SJCRH30 (cell line): ENCODE measurements around the gene PGS1. TPM values are rescaled to one million over a fixed set of nuclear protein-coding genes. Genes with fewer than 3 reads are reported as not detected.

Source experiments
- DNase-seq, 2 experiments: peaks; one replicate each; pipeline ENCODE4 v3.0.0-alpha.2; 2015 to 2020
- H3K27ac ChIP-seq: fragments of 250-450 bp; sonication (Bioruptor Pico); 2 replicates; pipeline ENCODE4 v1.5.1; 2020; ENCODE audit warnings: mild to moderate bottlenecking, moderate library complexity
- H3K27me3 ChIP-seq: fragments of 250-450 bp; sonication (Bioruptor Pico); 2 replicates; pipeline ENCODE4 v1.5.1; 2020; ENCODE audit warnings: mild to moderate bottlenecking, moderate library complexity
- H3K36me3 ChIP-seq: fragments of 250-450 bp; sonication (Bioruptor Pico); 2 replicates; pipeline ENCODE4 v1.5.1; 2020; ENCODE audit warnings: mild to moderate bottlenecking, moderate library complexity
- H3K4me1 ChIP-seq: fragments of 250-450 bp; sonication (Bioruptor Pico); 2 replicates; pipeline ENCODE4 v1.5.1; 2020; ENCODE audit warnings: mild to moderate bottlenecking, moderate library complexity
- H3K4me3 ChIP-seq: fragments of 250-450 bp; sonication (Bioruptor Pico); 2 replicates; pipeline ENCODE4 v1.5.1; 2020; ENCODE audit warnings: mild to moderate bottlenecking, moderate library complexity
- H3K9me3 ChIP-seq: fragments of 250-450 bp; sonication (Bioruptor Pico); replicated peaks from 2 replicates; pipeline ENCODE4 v1.5.1; 2020; ENCODE audit warnings: mild to moderate bottlenecking, moderate library complexity
- total RNA-seq: library from RNA; depleted of rRNA; stranded (reverse); fragments of >200 nt; shearing (Covaris generic); gene quantifications from 2 replicates; pipeline ENCODE4 v1.2.3, GENCODE V29; 2014

Gene PGS1
- total RNA-seq, 1 experiment from 2014 or later = 66.2 TPM

DNA sequence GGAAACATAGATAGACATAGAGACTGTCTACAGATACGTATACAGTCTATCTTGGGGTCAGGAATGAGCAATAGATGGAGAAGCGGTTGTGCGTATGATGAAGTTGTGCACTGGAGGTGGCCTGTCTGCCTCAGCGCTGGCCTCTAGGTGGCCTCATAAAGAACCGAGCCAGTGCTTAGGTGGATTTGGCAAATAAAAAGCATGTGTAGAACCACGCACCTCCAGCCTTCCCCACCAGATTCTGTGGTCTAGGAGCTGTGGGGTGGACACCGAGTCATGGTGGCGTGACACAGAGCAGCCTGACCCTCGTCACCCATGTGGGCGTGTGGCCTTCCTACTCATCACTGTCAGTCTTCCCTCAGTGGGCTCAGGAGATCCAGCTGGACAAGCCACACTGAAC lies 34.0 kb downstream of the PGS1 start:
- Histone ChIP-seq H3K36me3 (peaks cover 9% of the 10 kb centered on the region; the same call in 1 of the 2 replicates), H3K4me3 (no peak overlapping the region), H3K27ac (no peak overlapping the region), H3K4me1 (peaks cover 87% of the 10 kb centered on the region), H3K27me3 (no peaks in the 10 kb centered on the region), H3K9me3 (no peaks in the 10 kb centered on the region)
- DNase-seq = peak in 1 of 2 experiments; percentile 60

GRCh38 chr17:78414178-78415162 lies 36.0 kb downstream of the PGS1 start:
- Histone ChIP-seq H3K27ac (peak overlapping the region; percentile 36; the same call in 1 of the 2 replicates), H3K27me3 (no peaks in the 10 kb centered on the region), H3K4me3 (no peak overlapping the region), H3K4me1 (peaks cover 79% of the 10 kb centered on the region), H3K9me3 (no peaks in the 10 kb centered on the region), H3K36me3 (peaks cover 22% of the 10 kb centered on the region)
- no peak for DNase-seq

DNA sequence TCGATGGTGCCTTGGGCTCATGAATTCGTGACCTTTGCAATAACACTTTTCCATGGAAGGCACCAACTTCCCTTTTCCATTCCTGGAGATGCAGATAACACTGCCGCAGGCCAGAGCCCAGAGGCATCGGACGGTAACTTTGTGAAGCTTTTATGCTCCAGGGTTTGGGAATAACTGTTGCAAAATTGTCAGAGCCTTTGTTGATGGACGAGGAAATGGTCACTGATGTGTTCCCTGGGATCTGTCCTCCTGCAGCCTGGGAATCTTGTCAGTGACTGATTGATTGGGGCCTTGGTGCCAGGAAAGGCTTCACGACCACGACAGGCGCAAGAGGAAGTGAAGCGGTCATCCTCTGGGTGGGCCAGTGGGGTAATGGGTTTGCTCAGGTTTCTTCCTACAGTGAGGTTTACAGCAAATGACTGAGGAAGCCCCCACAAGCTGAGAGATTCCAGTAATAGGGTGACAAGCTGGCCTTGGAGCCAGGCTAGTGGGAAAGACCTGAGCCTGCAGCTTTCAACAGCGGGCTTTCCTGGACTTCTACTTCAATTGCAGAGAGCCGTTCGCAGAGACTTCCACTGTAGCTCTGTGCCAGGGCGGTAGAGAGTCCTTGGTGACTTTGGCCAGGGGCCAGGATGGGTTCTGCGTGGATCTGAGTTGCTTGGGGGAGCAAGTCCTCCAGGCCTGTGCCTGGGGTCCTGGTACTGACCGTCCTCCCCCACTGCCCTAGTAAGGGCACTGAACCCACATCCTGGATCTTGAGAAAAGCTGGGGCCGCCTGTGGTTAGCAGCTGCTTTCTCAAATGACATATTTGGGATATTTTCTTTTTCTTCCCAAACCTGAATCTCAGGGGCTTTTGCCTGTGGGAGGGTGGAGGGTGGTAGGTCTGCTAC lies 37.6 kb downstream of the PGS1 start:
- Histone ChIP-seq H3K9me3 (no peaks in the 10 kb centered on the region), H3K36me3 (peaks cover 31% of the 10 kb centered on the region), H3K27ac (peak overlapping the region; percentile 63), H3K4me3 (no peak overlapping the region), H3K27me3 (no peaks in the 10 kb centered on the region), H3K4me1 (peaks cover 74% of the 10 kb centered on the region)
- DNase-seq = peak; percentile 87 to 88

DNA sequence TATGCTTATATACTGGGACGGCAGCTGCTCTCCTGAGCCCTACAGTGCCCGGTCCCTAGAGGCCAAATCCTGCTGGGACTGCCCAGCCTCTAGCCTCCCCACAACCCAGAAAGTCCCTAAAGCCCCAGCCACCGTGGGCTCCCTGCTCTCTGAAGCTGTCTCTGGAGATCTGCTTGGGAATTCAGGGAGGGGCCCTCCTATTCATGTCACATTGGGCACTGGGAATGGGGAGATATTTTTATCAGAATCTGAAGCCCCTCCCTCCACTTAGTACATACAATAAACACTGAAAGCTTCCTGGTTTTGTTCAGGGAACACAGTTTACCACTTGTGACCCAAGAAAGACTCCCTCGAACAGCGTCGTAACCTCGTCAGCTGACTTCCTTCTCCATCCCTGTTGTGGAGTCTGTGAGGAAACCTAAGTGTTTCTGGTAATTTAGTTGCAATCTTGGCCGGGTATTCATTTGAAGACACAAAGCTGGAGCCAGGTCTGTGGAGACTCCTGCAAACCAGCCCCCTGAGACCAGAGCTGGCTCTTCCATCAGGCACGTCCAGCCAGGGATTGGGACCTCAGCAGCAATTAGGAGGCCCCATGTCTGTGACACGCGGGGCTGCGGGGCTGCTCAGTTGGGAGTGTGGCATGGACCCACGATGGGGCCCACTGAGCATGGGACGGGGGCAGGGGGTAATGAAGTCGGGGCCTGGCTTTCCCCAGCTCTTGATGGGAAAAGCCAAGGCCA lies 38.5 kb downstream of the PGS1 start:
- no peak overlapping the region for H3K4me3 ChIP-seq

GRCh38 chr17:78417531-78417909 lies 39.1 kb downstream of the PGS1 start:
- Histone ChIP-seq H3K27me3 (no peaks in the 10 kb centered on the region), H3K4me1 (peaks cover 76% of the 10 kb centered on the region), H3K36me3 (peaks cover 40% of the 10 kb centered on the region), H3K27ac (peak overlapping the region; percentile 63; the same call in 1 of the 2 replicates), H3K9me3 (no peaks in the 10 kb centered on the region), H3K4me3 (no peak overlapping the region)
- DNase-seq = no peak

More for the DNA sequence above, 38.5 kb downstream of the PGS1 start:
- peaks cover 81% of the 10 kb centered on the region for H3K4me1 ChIP-seq
- no peaks in the 10 kb centered on the region for H3K9me3 ChIP-seq
- no peaks in the 10 kb centered on the region for H3K27me3 ChIP-seq
- peak in 1 of 2 experiments; percentile 84 for DNase-seq
- H3K27ac ChIP-seq = peak overlapping the region; percentile 63
- H3K36me3 ChIP-seq = peaks cover 36% of the 10 kb centered on the region

DNA sequence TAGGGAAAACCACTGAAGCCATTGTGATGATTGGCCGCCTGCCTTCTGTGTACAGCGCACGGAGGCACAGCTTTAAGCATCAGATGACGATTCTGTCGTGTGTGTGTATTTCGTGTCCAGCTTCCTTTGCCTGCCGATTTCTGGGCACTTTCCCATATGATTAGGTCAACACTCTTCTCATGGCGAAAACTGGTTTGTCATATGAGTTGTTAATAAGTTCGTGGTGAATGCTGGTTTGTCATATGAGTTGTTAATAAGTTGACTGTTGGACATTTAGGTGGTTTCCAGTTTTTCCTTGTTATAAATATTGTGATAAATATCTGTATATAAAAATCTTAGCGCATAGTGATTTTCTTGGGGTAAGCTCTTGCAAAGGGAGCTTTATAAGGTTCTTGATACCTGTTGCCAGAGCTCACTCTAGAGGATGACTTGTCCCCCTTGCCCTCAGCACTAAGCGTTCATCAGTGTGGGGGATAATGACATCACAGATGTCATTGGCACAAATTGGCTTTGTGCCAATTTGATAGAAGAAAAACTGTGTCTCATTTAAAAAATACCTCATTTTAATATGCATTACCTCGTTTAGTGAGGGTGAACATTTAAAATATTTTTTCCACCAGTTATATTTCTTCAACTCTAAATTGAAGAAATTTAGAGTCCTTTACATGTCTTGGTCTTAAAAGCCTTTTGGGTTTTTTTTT lies 40.0 kb downstream of the PGS1 start:
- DNase-seq = no peak
- H3K27ac ChIP-seq = no peak overlapping the region
- H3K4me1 ChIP-seq = peaks cover 67% of the 10 kb centered on the region
- H3K4me3 ChIP-seq = no peak overlapping the region
- no peaks in the 10 kb centered on the region for H3K27me3 ChIP-seq
- no peaks in the 10 kb centered on the region for H3K9me3 ChIP-seq
- peaks cover 48% of the 10 kb centered on the region for H3K36me3 ChIP-seq

GRCh38 chr17:78419970-78420815 lies 41.7 kb downstream of the PGS1 start:
- H3K4me3 ChIP-seq = no peak overlapping the region
- no peaks in the 10 kb centered on the region for H3K27me3 ChIP-seq
- H3K9me3 ChIP-seq = no peaks in the 10 kb centered on the region
- peaks cover 64% of the 10 kb centered on the region for H3K36me3 ChIP-seq
- no peak for DNase-seq
- H3K27ac ChIP-seq = no peak overlapping the region
- peaks cover 50% of the 10 kb centered on the region for H3K4me1 ChIP-seq

GRCh38 chr17:78421084-78421533 lies 42.7 kb downstream of the PGS1 start:
- Histone ChIP-seq H3K27me3 (no peaks in the 10 kb centered on the region), H3K27ac (no peak overlapping the region; the same call in 1 of the 2 replicates), H3K36me3 (peaks cover 66% of the 10 kb centered on the region), H3K9me3 (no peaks in the 10 kb centered on the region), H3K4me3 (no peak overlapping the region), H3K4me1 (peaks cover 41% of the 10 kb centered on the region)
- DNase-seq = peak in 1 of 2 experiments; percentile 51

DNA sequence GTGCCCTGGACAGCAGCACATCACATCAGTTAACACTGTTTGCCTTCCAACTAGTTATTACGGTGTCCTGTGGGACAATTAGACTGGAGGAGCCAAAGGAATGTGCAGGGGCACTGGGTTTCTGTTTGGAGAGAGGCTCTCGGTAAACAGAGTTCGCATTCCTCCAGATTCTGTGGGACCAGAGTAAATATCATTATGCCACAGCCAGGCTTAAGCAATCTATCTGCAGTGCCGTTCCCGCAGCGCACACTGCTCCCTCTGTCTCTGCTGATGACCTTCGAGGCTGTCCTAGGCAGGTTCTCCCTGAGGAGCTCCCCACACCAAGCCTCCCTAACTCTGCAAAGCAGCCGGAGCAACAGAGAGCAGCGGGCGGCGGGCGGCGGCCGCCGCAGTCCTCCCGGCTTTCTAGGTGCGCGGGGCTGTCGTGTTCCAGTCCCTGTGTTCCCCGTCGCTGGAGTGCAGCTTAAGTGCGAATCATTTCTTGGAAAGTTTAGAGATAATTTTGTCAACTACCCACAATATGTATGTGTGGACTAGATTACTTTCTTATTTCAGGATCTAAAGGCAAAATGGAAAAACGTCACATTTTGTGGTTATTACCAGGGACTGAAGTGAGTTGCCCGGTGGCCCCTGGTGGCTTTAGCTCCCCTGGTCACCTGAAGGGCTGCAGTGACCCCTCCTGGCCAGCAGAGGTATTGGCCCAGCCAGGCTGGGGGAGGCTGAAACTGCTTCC lies 43.3 kb downstream of the PGS1 start:
- H3K4me1 ChIP-seq = peaks cover 35% of the 10 kb centered on the region
- H3K27ac ChIP-seq = no peak overlapping the region; the same call in 1 of the 2 replicates
- no peaks in the 10 kb centered on the region for H3K27me3 ChIP-seq
- H3K9me3 ChIP-seq = no peaks in the 10 kb centered on the region
- no peak overlapping the region for H3K4me3 ChIP-seq
- peak; percentile 81 to 92 for DNase-seq
- H3K36me3 ChIP-seq = peaks cover 71% of the 10 kb centered on the region

GRCh38 chr17:78422267-78422605 lies 43.8 kb downstream of the PGS1 start:
- Histone ChIP-seq H3K27me3 (no peaks in the 10 kb centered on the region), H3K27ac (no peak overlapping the region), H3K4me3 (no peak overlapping the region), H3K9me3 (no peaks in the 10 kb centered on the region), H3K36me3 (peaks cover 75% of the 10 kb centered on the region), H3K4me1 (peaks cover 30% of the 10 kb centered on the region)
- DNase-seq = no peak

DNA sequence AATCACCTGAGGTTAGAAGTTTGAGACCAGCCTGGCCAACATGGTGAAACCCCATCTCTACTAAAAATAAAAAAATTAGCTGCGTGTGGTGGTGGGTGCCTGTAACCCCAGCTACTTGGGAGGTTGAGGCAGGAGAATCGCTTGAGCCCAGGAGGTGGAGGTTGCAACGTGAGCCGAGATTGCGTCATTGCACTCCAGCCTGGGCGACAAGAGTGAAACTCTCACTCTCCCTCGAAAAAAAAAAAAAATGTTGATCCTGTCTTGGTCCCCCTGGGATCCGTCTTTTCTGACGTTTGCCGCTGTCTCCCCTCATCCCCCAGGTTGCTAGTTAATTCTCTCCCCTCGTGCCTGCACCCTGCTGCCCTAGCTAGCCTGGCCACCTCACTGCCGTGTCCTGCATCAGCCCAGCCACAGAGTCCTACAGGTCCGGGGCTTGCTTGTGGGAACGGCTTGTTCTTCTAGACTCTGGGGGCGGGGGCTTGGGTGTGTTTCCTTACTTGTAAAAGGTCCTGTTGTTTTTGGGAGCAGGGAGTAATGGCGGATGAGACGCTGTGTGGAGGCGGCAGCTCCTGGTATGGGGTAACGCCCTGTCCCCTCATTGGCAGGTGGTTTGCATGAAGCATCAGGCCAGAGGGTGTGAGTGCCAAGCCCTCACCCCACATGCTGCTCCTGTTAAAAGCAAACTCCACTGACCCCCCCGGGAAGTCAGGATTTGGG lies 44.6 kb downstream of the PGS1 start:
- H3K4me3 ChIP-seq = no peak overlapping the region
- H3K9me3 ChIP-seq = no peaks in the 10 kb centered on the region
- DNase-seq = no peak
- no peak overlapping the region for H3K27ac ChIP-seq
- no peaks in the 10 kb centered on the region for H3K27me3 ChIP-seq
- peaks cover 22% of the 10 kb centered on the region for H3K4me1 ChIP-seq
- peaks cover 77% of the 10 kb centered on the region for H3K36me3 ChIP-seq
